ENCODE measurements around the gene SCYL1. TPM values are rescaled to one million over a fixed set of nuclear protein-coding genes. Genes with fewer than 3 reads are reported as not detected.
A peak's percentile ranks its signal among the peaks of the same experiment; 100 is the strongest.

Gene SCYL1
- total RNA-seq, 4 donors from 2014 or later, result 70.6 to 97.6 (median 89.2) TPM

DNA sequence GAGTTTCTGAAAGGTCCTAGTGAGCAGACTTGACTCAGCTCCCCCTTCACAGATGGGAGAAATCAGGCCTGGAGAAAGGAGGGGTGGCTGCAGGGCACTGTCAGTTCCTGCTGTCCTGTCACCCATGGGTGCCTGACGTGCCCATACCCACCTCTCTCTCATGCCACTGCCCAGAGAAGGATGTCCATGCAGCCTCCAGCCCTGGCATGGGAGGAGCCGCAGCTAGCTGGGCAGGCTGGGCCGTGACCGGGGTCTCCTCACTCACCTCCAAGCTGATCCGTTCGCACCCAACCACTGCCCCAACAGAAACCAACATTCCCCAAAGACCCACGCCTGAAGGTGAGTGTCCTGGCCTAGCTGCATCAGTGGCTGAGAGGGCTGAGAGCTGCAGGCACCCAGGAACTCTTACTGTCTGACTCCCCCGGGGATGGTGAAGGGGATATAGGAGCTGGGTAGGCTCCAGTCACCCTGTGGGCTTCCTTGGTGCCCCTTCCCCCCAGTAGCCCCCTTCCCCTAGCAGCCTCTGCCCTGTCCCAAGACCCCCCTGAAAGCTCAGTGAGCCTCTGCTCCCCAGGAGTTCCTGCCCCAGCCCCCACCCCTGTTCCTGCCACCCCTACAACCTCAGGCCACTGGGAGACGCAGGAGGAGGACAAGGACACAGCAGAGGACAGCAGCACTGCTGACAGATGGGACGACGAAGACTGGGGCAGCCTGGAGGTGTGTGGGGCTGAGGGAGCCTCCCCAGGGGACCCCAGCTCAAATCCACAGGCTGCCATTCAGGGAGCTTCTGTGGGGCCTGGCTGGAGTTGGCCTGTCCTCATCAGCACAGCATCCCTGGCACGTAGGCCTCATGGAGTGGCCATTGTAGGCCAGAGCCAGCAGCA, 11.8 kb downstream of the SCYL1 start:
- Histone ChIP-seq H3K27me3 (no peaks in the 10 kb centered on the region), H3K4me3 (no peak overlapping the region), H3K36me3 (peaks cover 0 to 79% of the 10 kb centered on the region in 2 donors), H3K9me3 (no peaks in the 10 kb centered on the region), H3K27ac (peak overlapping the region in 2 of 4 donors; percentile 2 to 34), H3K4me1 (peaks cover 0 to 45% (median 21%) of the 10 kb centered on the region in 3 donors)
- no peak for ATAC-seq
- WGBS, 2 donors (ENCODE audit: low coverage in 1 of 2), result no CpG with 5 or more reads among the region's 12 CpGs
- TF ChIP-seq POLR2AphosphoS5 (IDR thresholded peaks at IDR 0.05), result no peak
- TF ChIP-seq EP300 (IDR thresholded peaks at IDR 0.05), result no peak
- TF ChIP-seq POLR2A (IDR thresholded peaks at IDR 0.05), result no peak
- TF ChIP-seq, protein P1, sequence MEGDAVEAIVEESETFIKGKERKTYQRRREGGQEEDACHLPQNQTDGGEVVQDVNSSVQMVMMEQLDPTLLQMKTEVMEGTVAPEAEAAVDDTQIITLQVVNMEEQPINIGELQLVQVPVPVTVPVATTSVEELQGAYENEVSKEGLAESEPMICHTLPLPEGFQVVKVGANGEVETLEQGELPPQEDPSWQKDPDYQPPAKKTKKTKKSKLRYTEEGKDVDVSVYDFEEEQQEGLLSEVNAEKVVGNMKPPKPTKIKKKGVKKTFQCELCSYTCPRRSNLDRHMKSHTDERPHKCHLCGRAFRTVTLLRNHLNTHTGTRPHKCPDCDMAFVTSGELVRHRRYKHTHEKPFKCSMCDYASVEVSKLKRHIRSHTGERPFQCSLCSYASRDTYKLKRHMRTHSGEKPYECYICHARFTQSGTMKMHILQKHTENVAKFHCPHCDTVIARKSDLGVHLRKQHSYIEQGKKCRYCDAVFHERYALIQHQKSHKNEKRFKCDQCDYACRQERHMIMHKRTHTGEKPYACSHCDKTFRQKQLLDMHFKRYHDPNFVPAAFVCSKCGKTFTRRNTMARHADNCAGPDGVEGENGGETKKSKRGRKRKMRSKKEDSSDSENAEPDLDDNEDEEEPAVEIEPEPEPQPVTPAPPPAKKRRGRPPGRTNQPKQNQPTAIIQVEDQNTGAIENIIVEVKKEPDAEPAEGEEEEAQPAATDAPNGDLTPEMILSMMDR (IDR thresholded peaks at IDR 0.05), result no peak

DNA sequence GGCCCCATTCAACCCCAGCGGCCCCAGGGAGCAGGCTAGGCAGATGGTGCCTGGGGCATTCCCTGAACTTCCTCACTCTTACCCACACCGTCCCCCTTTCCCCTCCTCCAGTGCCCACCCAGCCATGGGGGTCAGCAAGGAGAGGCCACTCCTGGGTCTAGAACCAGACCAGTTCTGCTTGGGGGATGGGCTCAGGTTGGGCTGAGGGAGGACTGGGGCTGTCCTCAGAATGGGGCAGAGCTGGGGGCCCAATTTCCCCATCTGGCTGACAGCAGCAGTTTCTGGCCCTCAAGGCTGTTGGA, 12.4 kb downstream of the SCYL1 start:
- Histone ChIP-seq H3K36me3 (peaks cover 0 to 73% of the 10 kb centered on the region in 2 donors), H3K9me3 (no peaks in the 10 kb centered on the region), H3K4me1 (peaks cover 0 to 45% (median 25%) of the 10 kb centered on the region in 3 donors), H3K4me3 (no peak overlapping the region), H3K27me3 (no peaks in the 10 kb centered on the region), H3K27ac (peak overlapping the region in 2 of 4 donors; percentile 2 to 34)
- WGBS, 2 donors (ENCODE audit: low coverage in 1 of 2), result no CpG with 5 or more reads among the region's 2 CpGs
- no peak for TF ChIP-seq EP300 (IDR thresholded peaks at IDR 0.05)
- TF ChIP-seq POLR2A (IDR thresholded peaks at IDR 0.05), result no peak
- TF ChIP-seq, protein P1 (IDR thresholded peaks at IDR 0.05), result no peak
- no peak for TF ChIP-seq POLR2AphosphoS5 (IDR thresholded peaks at IDR 0.05)
- no peak for ATAC-seq

DNA sequence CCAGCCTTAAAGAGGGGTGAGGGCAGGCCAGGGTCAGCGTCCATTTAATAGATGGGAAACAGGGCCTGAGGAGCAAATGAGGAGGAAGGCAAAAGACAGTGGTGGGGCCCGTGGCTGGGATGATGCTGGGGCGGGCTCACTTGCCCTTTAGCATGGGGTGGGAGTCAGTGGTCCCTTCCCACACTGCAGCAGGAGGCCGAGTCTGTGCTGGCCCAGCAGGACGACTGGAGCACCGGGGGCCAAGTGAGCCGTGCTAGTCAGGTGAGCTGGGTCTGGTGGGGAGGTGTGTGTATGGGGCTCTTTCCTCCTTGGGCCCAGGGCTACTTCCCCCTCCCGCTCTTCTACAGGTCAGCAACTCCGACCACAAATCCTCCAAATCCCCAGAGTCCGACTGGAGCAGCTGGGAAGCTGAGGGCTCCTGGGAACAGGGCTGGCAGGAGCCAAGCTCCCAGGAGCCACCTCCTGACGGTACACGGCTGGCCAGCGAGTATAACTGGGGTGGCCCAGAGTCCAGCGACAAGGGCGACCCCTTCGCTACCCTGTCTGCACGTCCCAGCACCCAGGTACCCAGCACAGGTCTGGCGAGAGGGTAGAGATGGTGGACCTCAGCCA, 12.8 kb downstream of the SCYL1 start:
- H3K27me3 ChIP-seq, result no peaks in the 10 kb centered on the region
- WGBS, 2 donors (ENCODE audit: low coverage in 1 of 2), result 65 to 67% methylated on average over 2 to 7 of the region's 18 CpGs
- peak overlapping the region in 2 of 4 donors; percentile 7 to 34 for H3K27ac ChIP-seq
- no peak for TF ChIP-seq POLR2A (IDR thresholded peaks at IDR 0.05)
- TF ChIP-seq, protein P1 (IDR thresholded peaks at IDR 0.05), result no peak
- no peak for TF ChIP-seq POLR2AphosphoS5 (IDR thresholded peaks at IDR 0.05)
- no peak for TF ChIP-seq EP300 (IDR thresholded peaks at IDR 0.05)
- H3K4me3 ChIP-seq, result no peak overlapping the region
- peaks cover 0 to 68% of the 10 kb centered on the region in 2 donors for H3K36me3 ChIP-seq
- no peaks in the 10 kb centered on the region for H3K9me3 ChIP-seq
- H3K4me1 ChIP-seq, result peaks cover 0 to 45% (median 25%) of the 10 kb centered on the region in 3 donors
- ATAC-seq, result no peak

- H3K4me3 ChIP-seq, result no peak overlapping the region
- TF ChIP-seq, protein P1 (IDR thresholded peaks at IDR 0.05), result no peak
- no peak for TF ChIP-seq POLR2AphosphoS5 (IDR thresholded peaks at IDR 0.05)
- no peak for TF ChIP-seq EP300 (IDR thresholded peaks at IDR 0.05)
- no peak for TF ChIP-seq POLR2A (IDR thresholded peaks at IDR 0.05)
- no peaks in the 10 kb centered on the region for H3K27me3 ChIP-seq
- H3K27ac ChIP-seq, result peak overlapping the region in 2 of 4 donors; percentile 7 to 88
- H3K36me3 ChIP-seq, result peaks cover 0 to 68% of the 10 kb centered on the region in 2 donors
- no peaks in the 10 kb centered on the region for H3K9me3 ChIP-seq
- no peak for ATAC-seq
- WGBS, 2 donors (ENCODE audit: low coverage in 1 of 2), result 100% methylated on average over 1 to 2 of the region's 43 CpGs
- peaks cover 0 to 45% (median 25%) of the 10 kb centered on the region in 3 donors for H3K4me1 ChIP-seq
Observed at GRCh38 chr11:65538232-65538914, 13.5 kb downstream of the SCYL1 start.
